ENCODE data around the gene CR1.
"Not testable (repeated sequence)": the region's sequence is repeated elsewhere in the genome, so short reads cannot be mapped to it uniquely, and the experiment has no call there.

The CR1 gene

DNA sequence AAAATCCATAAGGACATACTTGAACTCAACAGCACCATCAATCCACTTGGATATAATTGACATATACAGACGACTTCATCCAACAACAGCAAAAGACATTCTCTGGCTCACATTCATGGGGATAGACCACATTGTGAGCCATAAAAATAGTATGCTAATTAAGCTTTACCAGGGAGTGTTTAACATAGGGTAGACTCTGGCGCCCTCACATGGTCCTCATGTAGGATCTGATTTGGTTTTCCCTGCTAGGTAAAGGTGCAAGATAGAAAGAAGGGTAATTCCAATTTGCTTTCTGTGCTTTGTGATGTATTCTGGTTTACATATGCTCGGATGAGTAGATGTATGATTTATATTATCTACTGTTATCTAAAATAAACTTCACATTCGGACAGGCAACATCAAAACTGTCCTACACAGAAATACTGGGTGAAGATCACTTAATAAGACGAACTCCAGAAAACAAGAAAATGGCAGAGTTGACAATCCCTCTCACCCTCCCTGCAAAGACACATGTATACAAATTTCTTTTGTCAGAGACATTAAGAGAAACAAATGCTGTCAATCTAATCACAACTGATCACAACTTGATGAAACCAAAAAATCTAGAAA, 176.7 kb downstream of the CR1 start:
- DNase-seq (ENCODE audit: low read depth): peak; percentile 24

DNA sequence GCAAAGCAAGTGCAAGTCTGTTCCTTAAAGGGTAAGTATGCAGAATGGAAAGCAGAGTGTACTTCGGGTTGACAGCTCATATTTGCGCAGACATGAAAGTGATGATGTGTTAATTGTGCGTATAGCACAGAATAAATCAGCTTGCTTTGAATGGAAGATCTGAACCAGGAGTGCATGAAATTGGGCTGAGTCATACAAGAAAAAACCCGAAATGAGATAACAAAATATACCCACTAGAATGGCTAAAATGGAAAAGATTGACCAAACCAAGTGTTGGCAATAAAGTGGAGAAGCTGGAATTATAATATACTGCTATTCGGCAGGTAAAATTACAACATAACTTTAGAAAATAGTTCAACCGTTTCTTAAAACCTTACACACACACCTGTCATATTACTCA, 177.4 kb downstream of the CR1 start:
- DNase-seq (ENCODE audit: low read depth): no peak

DNA sequence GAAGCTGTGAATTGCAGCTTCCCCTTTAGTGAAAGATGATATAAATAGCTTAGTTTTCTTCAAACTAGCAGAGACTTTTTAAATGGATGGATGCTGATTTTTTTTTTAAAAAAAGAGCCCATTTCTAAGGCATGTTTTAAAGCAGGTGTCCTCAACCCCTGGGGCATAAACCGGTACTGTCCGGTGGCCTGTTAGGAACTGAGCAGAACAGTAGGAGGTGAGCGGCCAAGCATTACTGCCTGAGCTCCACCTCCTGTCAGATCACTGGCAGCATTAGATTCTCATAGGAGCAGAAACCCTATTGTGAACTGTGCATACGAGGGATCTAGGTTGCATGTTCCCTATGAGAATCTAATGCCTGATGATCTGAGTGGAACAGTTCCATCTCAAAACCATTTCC, 180.2 kb downstream of the CR1 start:
- DNase-seq (ENCODE audit: low read depth): no peak

GRCh38 chr1:207680590-207681388, 184.8 kb downstream of the CR1 start:
- DNase-seq (ENCODE audit: low read depth): peak; percentile 83

DNA sequence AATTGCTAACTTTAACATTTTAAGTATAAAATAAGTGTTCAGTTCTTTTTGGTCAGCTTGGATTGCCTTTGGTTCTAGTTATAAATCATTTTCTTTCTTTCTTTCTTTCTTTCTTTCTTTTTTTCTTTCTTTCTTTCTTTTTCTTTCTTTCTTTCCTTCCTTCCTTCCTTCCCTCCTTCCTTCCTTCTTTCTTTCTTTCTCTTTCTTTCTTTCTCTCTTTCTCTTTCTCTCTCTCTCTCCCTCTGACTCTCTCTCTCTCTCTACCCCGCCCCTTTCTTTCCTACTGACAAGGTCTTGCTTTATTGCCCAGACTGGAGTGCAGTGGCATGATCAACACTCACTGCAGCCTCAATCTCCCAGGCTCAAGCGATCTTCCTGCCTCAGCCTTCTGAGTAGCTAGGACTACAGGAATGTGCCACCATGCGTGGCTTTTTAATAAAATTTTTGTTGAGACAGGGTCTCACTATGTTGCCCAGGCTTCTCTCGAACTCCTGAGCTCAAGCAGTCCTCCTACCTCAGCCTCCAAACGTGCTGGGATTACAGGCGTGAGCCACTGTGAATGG, 187.0 kb downstream of the CR1 start:
- DNase-seq (ENCODE audit: low read depth): not testable (repeated sequence)

GRCh38 chr1:207690551-207690950, 194.6 kb downstream of the CR1 start:
- not testable (repeated sequence) for DNase-seq (ENCODE audit: low read depth)

GRCh38 chr1:207691010-207691409, 195.1 kb downstream of the CR1 start:
- DNase-seq (ENCODE audit: low read depth): no peak
